Measurements from ENCODE around the gene TRMU.
"Not testable (repeated sequence)": the region's sequence is repeated elsewhere in the genome, so short reads cannot be mapped to it uniquely, and the experiment has no call there.

The TRMU gene

GRCh38 chr22:46390652-46391301 lies 55.3 kb downstream of the TRMU start:
- DNase-seq = peak; percentile 88

- DNase-seq = no peak
Observed at GRCh38 chr22:46391486-46392136, 56.1 kb downstream of the TRMU start.

GRCh38 chr22:46392137-46392844 lies 56.8 kb downstream of the TRMU start:
- DNase-seq = no peak

GRCh38 chr22:46393873-46394272 lies 58.4 kb downstream of the TRMU start:
- no peak for DNase-seq

GRCh38 chr22:46394622-46395021 lies 59.1 kb downstream of the TRMU start:
- no peak for DNase-seq

GRCh38 chr22:46395145-46395544 lies 59.6 kb downstream of the TRMU start:
- DNase-seq = peak; percentile 7

GRCh38 chr22:46397049-46397448 lies 61.5 kb downstream of the TRMU start:
- not testable (repeated sequence) for DNase-seq

- DNase-seq = peak; percentile 8
Observed at GRCh38 chr22:46397514-46397913, 62.0 kb downstream of the TRMU start.

GRCh38 chr22:46397951-46398350 lies 62.4 kb downstream of the TRMU start:
- DNase-seq = no peak

GRCh38 chr22:46399251-46400024 lies 63.9 kb downstream of the TRMU start:
- DNase-seq = peak; percentile 15

- no peak for DNase-seq
Observed at GRCh38 chr22:46401370-46401769, 65.9 kb downstream of the TRMU start.

GRCh38 chr22:46402505-46402904 lies 67.0 kb downstream of the TRMU start:
- DNase-seq = no peak

GRCh38 chr22:46403880-46404279 lies 68.4 kb downstream of the TRMU start:
- DNase-seq = not testable (repeated sequence)

GRCh38 chr22:46405901-46406300 lies 70.4 kb downstream of the TRMU start:
- peak; percentile 40 for DNase-seq

- no peak for DNase-seq
Observed at GRCh38 chr22:46406349-46406748, 70.8 kb downstream of the TRMU start.

- DNase-seq = no peak
Observed at GRCh38 chr22:46406791-46407190, 71.3 kb downstream of the TRMU start.
